H1 (cell line): ENCODE results near the gene CIC. TPM values are rescaled to one million over a fixed set of nuclear protein-coding genes. Genes with fewer than 3 reads are reported as not detected.

Experiments used
- CTCF ChIA-PET: fragments of 300-600 bp; sonication (Branson Sonifier 250); formaldehyde crosslinking; loops from one replicate; lab custom pipeline; 2021; ENCODE audit not compliant: partially characterized antibody; lab: Charles Lee
- POLR2A ChIA-PET: fragments of 300-600 bp; sonication (Branson Sonifier 250); formaldehyde crosslinking; loops from one replicate; lab custom pipeline; 2021; ENCODE audit warnings: inconsistent platforms; ENCODE audit not compliant: partially characterized antibody; lab: Charles Lee
- DNase-seq, 2 experiments: peaks; one replicate each; pipeline versions ENCODE4 v3.0.0 to v3.0.0-alpha.2; 2010 to 2022; ENCODE audit warnings: low spot score in 2 of 2, low read depth in 1 of 2, mixed read lengths in 1 of 2
- FAIRE-seq: peaks from 2 replicates; lab custom pipeline; 2011; peaks lifted over from hg19 to GRCh38; lab: Jason Lieb, UNC
- H2AFZ ChIP-seq: 2 replicates; pipeline ENCODE4 v1.8.1; 2012; ENCODE audit warnings: low read length, inconsistent platforms
- H2AK5ac ChIP-seq: 2 replicates; pipeline ENCODE4 v1.6.1; 2013; ENCODE audit warnings: low read depth, low read length
- H2BK120ac ChIP-seq: replicated peaks from 2 replicates; pipeline ENCODE3; 2013; ENCODE audit warnings: low read depth, low read length, inconsistent platforms
- H2BK12ac ChIP-seq: 2 replicates; pipeline ENCODE4 v1.6.1; 2013; ENCODE audit warnings: low read depth, low read length
- H2BK15ac ChIP-seq: 2 replicates; pipeline ENCODE4 v1.6.1; 2013; ENCODE audit warnings: low read length
- H2BK20ac ChIP-seq: 2 replicates; pipeline ENCODE4 v1.6.1; 2013; ENCODE audit warnings: low read length
- H2BK5ac ChIP-seq: 2 replicates; pipeline ENCODE4 v1.6.1; 2013; ENCODE audit warnings: low read depth, low read length
- H3K14ac ChIP-seq: 2 replicates; pipeline ENCODE4 v1.6.1; 2013; ENCODE audit warnings: inconsistent platforms; ENCODE audit not compliant: insufficient read length
- H3K18ac ChIP-seq: 2 replicates; pipeline ENCODE4 v1.6.1; 2013; ENCODE audit warnings: low read length; ENCODE audit errors: extremely low read depth
- H3K23ac ChIP-seq: 2 replicates; pipeline ENCODE4 v1.6.1; 2013; ENCODE audit warnings: inconsistent platforms; ENCODE audit not compliant: insufficient read length
- H3K23me2 ChIP-seq: 2 replicates; pipeline ENCODE4 v1.6.1; 2013; ENCODE audit warnings: low read depth, low read length
- H3K27ac ChIP-seq: 2 replicates; pipeline ENCODE4 v1.6.1; 2011; ENCODE audit warnings: low read depth, low read length, inconsistent platforms
- H3K27me3 ChIP-seq, 4 experiments: replicated peaks in 1 of 4; 1 replicate in 1 of 4; 2 replicates in 3 of 4; pipeline versions ENCODE4 v1.6.1 to v1.8.1; 2011 to 2013; ENCODE audit warnings: low read length in 3 of 4, mild to moderate bottlenecking in 3 of 4, inconsistent platforms in 2 of 4, mixed read lengths in 2 of 4, moderate library complexity in 1 of 4; ENCODE audit not compliant: control insufficient read depth in 3 of 4, insufficient read depth in 3 of 4; ENCODE audit errors: extremely low read depth in 1 of 4
- H3K36me3 ChIP-seq, 4 experiments: 2 replicates each; pipeline versions ENCODE4 v1.6.1 to v1.8.1; 2011 to 2013; ENCODE audit warnings: mild to moderate bottlenecking in 4 of 4, low read length in 3 of 4, moderate library complexity in 2 of 4, control low read depth in 1 of 4, inconsistent platforms in 1 of 4; ENCODE audit not compliant: insufficient read depth in 4 of 4, control insufficient read depth in 2 of 4
- H3K4ac ChIP-seq: replicated peaks from 2 replicates; pipeline ENCODE3; 2013; ENCODE audit warnings: low read length, low read depth, mixed read lengths, inconsistent platforms; ENCODE audit not compliant: insufficient read length
- H3K4me1 ChIP-seq, 4 experiments: replicated peaks in 1 of 4; 1 replicate in 1 of 4; 2 replicates in 3 of 4; pipeline versions ENCODE4 v1.6.1 to v1.8.1; 2011 to 2013; ENCODE audit warnings: low read length in 3 of 4, inconsistent platforms in 2 of 4, mixed read lengths in 1 of 4; ENCODE audit not compliant: insufficient read depth in 4 of 4, control insufficient read depth in 3 of 4
- H3K4me2 ChIP-seq, 2 experiments: 2 replicates each; pipeline versions ENCODE4 v1.6.1 to v1.8.1; 2011 to 2013; ENCODE audit warnings: low read depth in 2 of 2, low read length in 2 of 2, control low read depth in 1 of 2, inconsistent platforms in 1 of 2, mild to moderate bottlenecking in 1 of 2; ENCODE audit not compliant: insufficient read depth in 1 of 2
- H3K4me3 ChIP-seq, 4 experiments: fragments of 200-600, 300-600 bp in 1 of 4; sonication (generic), shearing (Covaris generic), sonication (Bioruptor Twin) in 1 of 4; 2 replicates each; pipeline versions ENCODE4 v1.5.1 to v1.8.1; 2011 to 2016; ENCODE audit warnings: low read length in 4 of 4, low read depth in 3 of 4, control low read depth in 2 of 4, inconsistent platforms in 2 of 4, mild to moderate bottlenecking in 2 of 4, mixed read lengths in 1 of 4, moderate library complexity in 1 of 4; ENCODE audit not compliant: insufficient read depth in 2 of 4; ENCODE audit errors: extremely low read depth in 1 of 4
- H3K56ac ChIP-seq: replicated peaks from 2 replicates; pipeline ENCODE3; 2013; ENCODE audit warnings: low read depth, mild to moderate bottlenecking, mixed read lengths, low read length, inconsistent platforms; ENCODE audit not compliant: insufficient read length
- H3K79me1 ChIP-seq: 2 replicates; pipeline ENCODE4 v1.6.1; 2013; ENCODE audit warnings: low read depth, low read length, control low read depth
- H3K79me2 ChIP-seq, 2 experiments: 2 replicates each; pipeline versions ENCODE4 v1.6.1 to v1.8.1; 2012 to 2013; ENCODE audit warnings: low read length in 2 of 2, mild to moderate bottlenecking in 2 of 2, inconsistent platforms in 1 of 2; ENCODE audit not compliant: insufficient read depth in 2 of 2, control insufficient read depth in 1 of 2
- H3K9ac ChIP-seq, 4 experiments: replicated peaks in 1 of 4; 1 replicate in 1 of 4; 2 replicates in 3 of 4; pipeline versions ENCODE4 v1.6.1 to v1.8.1; 2011 to 2013; ENCODE audit warnings: low read depth in 3 of 4, low read length in 3 of 4, control low read depth in 2 of 4, mild to moderate bottlenecking in 2 of 4, moderate library complexity in 2 of 4, inconsistent platforms in 1 of 4; ENCODE audit errors: extremely low read depth in 1 of 4
- H3K9me3 ChIP-seq, 2 experiments: 2 replicates each; pipeline versions ENCODE4 v1.6.1 to v1.8.1; 2012 to 2013; ENCODE audit warnings: mild to moderate bottlenecking in 2 of 2, moderate library complexity in 2 of 2, control low read depth in 1 of 2, inconsistent platforms in 1 of 2, low read depth in 1 of 2, low read length in 1 of 2, mixed read lengths in 1 of 2; ENCODE audit not compliant: insufficient read depth in 2 of 2
- H4K20me1 ChIP-seq, 2 experiments: replicated peaks in 1 of 2; 2 replicates each; pipeline versions ENCODE3 to v1.8.1; 2011 to 2013; ENCODE audit warnings: inconsistent platforms in 2 of 2, low read length in 2 of 2, mild to moderate bottlenecking in 1 of 2; ENCODE audit not compliant: insufficient read depth in 2 of 2, control insufficient read depth in 1 of 2
- H4K5ac ChIP-seq: 2 replicates; pipeline ENCODE4 v1.6.1; 2013; ENCODE audit warnings: low read length, low read depth, mixed read lengths, inconsistent platforms; ENCODE audit not compliant: insufficient read length
- H4K8ac ChIP-seq: 2 replicates; pipeline ENCODE4 v1.8.0; 2013; ENCODE audit warnings: mild to moderate bottlenecking, moderate library complexity, low read length, inconsistent platforms; ENCODE audit not compliant: insufficient read depth; ENCODE audit errors: extremely low read depth
- H4K91ac ChIP-seq: replicated peaks from 2 replicates; pipeline ENCODE3; 2013; ENCODE audit warnings: low read length, mixed read lengths, inconsistent platforms; ENCODE audit not compliant: insufficient read length
- GABPA ChIP-seq: IDR thresholded peaks from 2 replicates; pipeline ENCODE4 v1.6.1; 2011; ENCODE audit warnings: mild to moderate bottlenecking, low read length, moderate library complexity, borderline replicate concordance; ENCODE audit not compliant: insufficient read depth
- RBBP5 ChIP-seq: IDR thresholded peaks from 2 replicates; pipeline ENCODE4 v1.7.1; 2012; ENCODE audit warnings: low read depth, mild to moderate bottlenecking, inconsistent platforms, low read length, moderate library complexity, borderline replicate concordance
- SP1 ChIP-seq: IDR thresholded peaks from 2 replicates; pipeline ENCODE4 v1.6.1; 2011; ENCODE audit warnings: low read depth, low read length
- WGBS, 2 experiments: shearing (Covaris generic) in 1 of 2; methylation state at CpG; one replicate each; pipeline versions ENCODE4 v1.1.6 to v1.1.7; 2013 to 2015; ENCODE audit warnings: low lambda C conversion rate in 2 of 2, mixed read lengths in 2 of 2, inconsistent platforms in 1 of 2, low coverage in 1 of 2, missing lambda C conversion rate in 1 of 2; ENCODE audit not compliant: insufficient replicate concordance in 2 of 2, insufficient coverage in 1 of 2, insufficient read length in 1 of 2; ENCODE audit errors: extremely low coverage in 1 of 2, missing lambda C conversion rate in 1 of 2; 5-methylcytosine and 5-hydroxymethylcytosine counted together
- polyA plus RNA-seq, 7 experiments: library from polyadenylated mRNA; depleted of rRNA in 3 of 7; stranded (reverse) in 5 of 7; unstranded in 2 of 7; fragments of >200 nt in 5 of 7; fragments of 200-250 nt in 2 of 7; gene quantifications; 1 replicate in 5 of 7; 2 replicates in 1 of 7; 4 replicates in 1 of 7; pipeline versions ENCODE4 v1.2.1 to v1.2.3, GENCODE V29; 2011 to 2013; ENCODE audit warnings: missing spikeins in 2 of 7, mixed read lengths in 2 of 7
- total RNA-seq: library from RNA; stranded (reverse); fragmentation: NEBNext Ultra II Directional; extraction: Animal tissue kit (Norgen Biotek cat#: 25700); gene quantifications from 2 replicates; pipeline ENCODE4 v1.2.1, GENCODE V29; 2021

Gene CIC
- total and polyA plus RNA-seq, 2 of the 8 experiments (the other 6 are each of a cell fraction or from before 2014, with no cell fraction given) = 13.2 to 43.6 TPM

GRCh38 chr19:42290136-42290522 lies 21.1 kb downstream of the CIC start:
- no peak overlapping the region for H3K9ac ChIP-seq
- 94% methylated on average over 13 of the region's 13 CpGs; no CpG with 5 or more reads in 1 of the 2 experiments for WGBS, 2 experiments
- peaks cover 0 to 12% of the 10 kb centered on the region in 2 experiments; a peak in 2 of 4 replicates for H3K79me2 ChIP-seq
- H2BK120ac ChIP-seq = no peak overlapping the region
- H3K4ac ChIP-seq = no peak overlapping the region
- no peak overlapping the region for H3K56ac ChIP-seq
- no peak overlapping the region for H4K8ac ChIP-seq
- H3K4me1 ChIP-seq = peaks cover 0 to 10% (median 5%) of the 10 kb centered on the region in 4 experiments; a peak in 4 of 7 replicates
- no peak overlapping the region for H4K5ac ChIP-seq
- DNase-seq (peak in 1 of 2 experiments; percentile 50), FAIRE-seq (no peak)
- H4K20me1 ChIP-seq = peaks cover 3 to 18% of the 10 kb centered on the region in 2 experiments
- H3K23me2 ChIP-seq = peaks cover 2% of the 10 kb centered on the region
- H4K91ac ChIP-seq = no peak overlapping the region
- H3K36me3 ChIP-seq = peaks cover 13 to 66% (median 54%) of the 10 kb centered on the region in 4 experiments; a peak in 7 of 8 replicates
- no peak overlapping the region for H3K14ac ChIP-seq
- H2AFZ ChIP-seq = no peak overlapping the region
- H3K23ac ChIP-seq = no peak overlapping the region
- no peak overlapping the region for H2BK15ac ChIP-seq
- H2BK12ac ChIP-seq = no peak overlapping the region
- H3K79me1 ChIP-seq = peaks cover 17% of the 10 kb centered on the region
- no peaks in the 10 kb centered on the region for H3K9me3 ChIP-seq
- no peak overlapping the region for H3K18ac ChIP-seq
- POLR2A ChIA-PET = interaction anchor here (0.7 to 3.0 kb wide), 5 partner anchors 8 to 87 kb away, joined by 3 to 18 read pairs (median 4); partner anchors contain the start of gene PAFAH1B3
- no peak overlapping the region for H3K4me2 ChIP-seq
- no peak for TF ChIP-seq SP1
- no peak for TF ChIP-seq GABPA
- no peak for TF ChIP-seq RBBP5
- TF ChIP-seq, all 59 proteins: peak for 0
- Histone ChIP-seq H2BK20ac (no peak overlapping the region), H2BK5ac (no peak overlapping the region), H2AK5ac (no peak overlapping the region), H3K4me3 (no peak overlapping the region), H3K27ac (no peak overlapping the region), H3K27me3 (no peaks in the 10 kb centered on the region)
- CTCF ChIA-PET = interaction anchor here (0.9 to 10.6 kb wide), 5 partner anchors 6 to 43 kb away, joined by 3 to 155 read pairs (median 12); partner anchors contain the start of gene GSK3A
